Spleen (tissue), 11 donors: ENCODE results near the gene ABHD17B. TPM values are rescaled to one million over a fixed set of nuclear protein-coding genes. Genes with fewer than 3 reads are reported as not detected.

Experiments
- DNase-seq: peaks from one replicate; pipeline ENCODE4 v3.0.0-alpha.2; 2020
- H3K27ac ChIP-seq, 8 donors: fragments of 200-600 bp; sonication (generic) in 7 of 8; 1 replicate in 4 of 8; 2 replicates in 4 of 8; pipeline versions ENCODE4 v1.5.0 to v1.8.0; 2016 to 2021; ENCODE audit warnings: inconsistent platforms in 4 of 8, mild to moderate bottlenecking in 4 of 8, moderate library complexity in 1 of 8
- H3K27me3 ChIP-seq, 7 donors: fragments of 200-600 bp; sonication (generic) in 6 of 7; replicated peaks in 1 of 7; 1 replicate in 4 of 7; 2 replicates in 3 of 7; pipeline versions ENCODE4 v1.5.0 to v1.8.0; 2016 to 2021; ENCODE audit warnings: inconsistent platforms in 3 of 7, mild to moderate bottlenecking in 1 of 7
- H3K36me3 ChIP-seq, 6 donors: fragments of 200-600 bp; sonication (generic) in 5 of 6; 1 replicate in 4 of 6; 2 replicates in 2 of 6; pipeline versions ENCODE4 v1.5.0 to v1.8.0; 2016 to 2021; ENCODE audit warnings: inconsistent platforms in 2 of 6
- H3K4me1 ChIP-seq, 6 donors: fragments of 200-600 bp; sonication (generic) in 5 of 6; 1 replicate in 3 of 6; 2 replicates in 3 of 6; pipeline versions ENCODE4 v1.5.0 to v1.8.0; 2016 to 2021; ENCODE audit warnings: inconsistent platforms in 3 of 6
- H3K4me3 ChIP-seq, 8 donors: fragments of 200-600 bp; sonication (generic) in 7 of 8; 1 replicate in 4 of 8; 2 replicates in 4 of 8; pipeline versions ENCODE4 v1.5.0 to v1.8.0; 2016 to 2021; ENCODE audit warnings: inconsistent platforms in 4 of 8, mild to moderate bottlenecking in 4 of 8, moderate library complexity in 2 of 8
- H3K9me3 ChIP-seq, 8 donors: fragments of 200-600 bp; sonication (generic) in 7 of 8; 1 replicate in 4 of 8; 2 replicates in 4 of 8; pipeline versions ENCODE4 v1.5.0 to v1.8.0; 2016 to 2021; ENCODE audit warnings: inconsistent platforms in 4 of 8
- POLR2A ChIP-seq, 3 donors: fragments of 450-650 bp; IDR thresholded peaks; one replicate each; pipeline ENCODE4 v1.5.1; 2017; ENCODE audit warnings: antibody characterized with exemption in 3 of 3, mild to moderate bottlenecking in 1 of 3
- POLR2AphosphoS5 ChIP-seq, 3 donors: sonication (generic); formaldehyde crosslinking; IDR thresholded peaks; one replicate each; pipeline ENCODE4 v1.5.1; 2017; ENCODE audit warnings: antibody characterized with exemption in 3 of 3
- WGBS, 5 donors: extraction: QIAGEN DNeasy Blood & Tissue Kit in 3 of 5; methylation state at CpG; one replicate each; pipeline versions ENCODE4 v1.1.5 to v1.1.7; 2013 to 2018; 5-methylcytosine and 5-hydroxymethylcytosine counted together
- intact Hi-C: fragments of 100-400 bp; cut with DNase I; formaldehyde crosslinking; loops from one replicate; pipeline ENCODE4 v1.15.0; 2023; ENCODE audit warnings: low total_unique reads
- polyA plus RNA-seq, 3 donors: library from polyadenylated mRNA; stranded (reverse); fragments of 200-250 nt; gene quantifications; one replicate each; pipeline ENCODE4 v1.2.1, GENCODE V29; 2013
- total RNA-seq, 7 donors: library from RNA; depleted of rRNA in 3 of 7; stranded (reverse); fragments of >200 nt in 3 of 7; fragmentation: NEBNext Ultra II Directional in 4 of 7; extraction: Animal tissue kit (Norgen Biotek cat#: 25700) in 4 of 7; gene quantifications; one replicate each; pipeline versions ENCODE4 v1.1.0 to v1.2.1, GENCODE V29; 2016 to 2021
- TF ChIP-seq, protein P1 (sequence below), 11 experiments: fragments of 200-600 bp in 7 of 11; fragments of 450-650 bp in 4 of 11; sonication (generic) in 4 of 11; IDR thresholded peaks in 8 of 11; conservative IDR thresholded peaks in 3 of 11; 1 replicate in 7 of 11; 2 replicates in 4 of 11; pipeline versions ENCODE4 v1.4.0 to v1.8.0; 2016 to 2021; ENCODE audit warnings: antibody characterized with exemption in 11 of 11, inconsistent platforms in 4 of 11, mild to moderate bottlenecking in 1 of 11
- donor health status: healthy with polysubstance abuse.
- donor health status: DM: no; HTN: no; CAD: no; lungs with moderate emphysema.
- donor health status: DM: no; HTN: no; CAD: no.
- donor health status: Bipolar disorder and iron deficiency.
- donor health status: healthy.
- donor health status: DM: no; HTN: no; CAD: no.
- donor health status: DM: yes; HTN: yes; CAD: no.

Gene ABHD17B
- total and polyA plus RNA-seq, 10 donors: 3.6 to 26.6 (median 15.6) TPM

DNA sequence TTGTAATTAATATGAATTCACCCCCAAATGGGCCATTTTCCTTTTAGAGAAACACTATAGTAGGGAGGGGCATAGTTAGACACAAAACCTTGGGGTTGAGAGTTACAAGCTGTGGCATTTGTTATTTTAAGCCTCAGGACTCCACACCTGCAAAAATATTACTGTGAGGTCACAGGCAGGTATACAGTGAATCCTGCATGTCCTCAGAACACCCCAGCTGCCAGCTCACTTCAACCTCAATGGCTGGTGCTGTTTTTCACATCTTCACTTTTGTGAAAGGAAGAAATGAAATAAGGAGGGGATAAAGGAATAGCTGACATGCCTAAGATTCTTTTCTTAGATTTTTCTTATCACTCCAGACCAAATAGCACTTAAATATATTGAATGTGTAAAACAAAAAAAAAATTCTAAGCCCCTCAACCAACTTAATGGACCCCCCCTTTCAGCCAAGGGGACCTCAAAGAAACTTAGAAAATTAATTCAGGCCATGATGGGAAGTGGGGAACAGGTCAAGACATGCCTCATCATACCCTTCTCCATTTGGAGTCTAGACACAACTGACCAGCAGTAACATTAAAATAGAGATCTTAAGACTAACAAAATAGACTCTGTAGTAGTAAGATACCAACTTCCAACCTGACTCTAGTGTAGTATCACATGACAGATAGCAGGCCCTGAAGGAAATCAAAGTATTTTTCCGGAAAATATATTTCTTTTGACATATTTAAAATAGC is 9.6 kb upstream of the ABHD17B start:
- H3K9me3 ChIP-seq: no peaks in the 10 kb centered on the region
- H3K27ac ChIP-seq: no peak overlapping the region
- peaks cover 0 to 8% (median 0%) of the 10 kb centered on the region in 6 donors for H3K4me1 ChIP-seq
- WGBS, 5 donors: 79 to 88% (median 84%) methylated on average over 1 of the region's 1 CpG
- peaks cover 0 to 38% (median 0%) of the 10 kb centered on the region in 6 donors for H3K36me3 ChIP-seq
- no peak overlapping the region for H3K4me3 ChIP-seq
- intact Hi-C loops: no loop called here
- no peak for DNase-seq
- TF ChIP-seq POLR2AphosphoS5 (IDR thresholded peaks at IDR 0.05): no peak
- TF ChIP-seq POLR2A (IDR thresholded peaks at IDR 0.05): no peak
- TF ChIP-seq, protein P1, sequence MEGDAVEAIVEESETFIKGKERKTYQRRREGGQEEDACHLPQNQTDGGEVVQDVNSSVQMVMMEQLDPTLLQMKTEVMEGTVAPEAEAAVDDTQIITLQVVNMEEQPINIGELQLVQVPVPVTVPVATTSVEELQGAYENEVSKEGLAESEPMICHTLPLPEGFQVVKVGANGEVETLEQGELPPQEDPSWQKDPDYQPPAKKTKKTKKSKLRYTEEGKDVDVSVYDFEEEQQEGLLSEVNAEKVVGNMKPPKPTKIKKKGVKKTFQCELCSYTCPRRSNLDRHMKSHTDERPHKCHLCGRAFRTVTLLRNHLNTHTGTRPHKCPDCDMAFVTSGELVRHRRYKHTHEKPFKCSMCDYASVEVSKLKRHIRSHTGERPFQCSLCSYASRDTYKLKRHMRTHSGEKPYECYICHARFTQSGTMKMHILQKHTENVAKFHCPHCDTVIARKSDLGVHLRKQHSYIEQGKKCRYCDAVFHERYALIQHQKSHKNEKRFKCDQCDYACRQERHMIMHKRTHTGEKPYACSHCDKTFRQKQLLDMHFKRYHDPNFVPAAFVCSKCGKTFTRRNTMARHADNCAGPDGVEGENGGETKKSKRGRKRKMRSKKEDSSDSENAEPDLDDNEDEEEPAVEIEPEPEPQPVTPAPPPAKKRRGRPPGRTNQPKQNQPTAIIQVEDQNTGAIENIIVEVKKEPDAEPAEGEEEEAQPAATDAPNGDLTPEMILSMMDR (IDR thresholded peaks at IDR 0.05 in 8 of 11, conservative IDR thresholded peaks at IDR 0.05 in 3 of 11): no peak
- H3K27me3 ChIP-seq: no peaks in the 10 kb centered on the region

DNA sequence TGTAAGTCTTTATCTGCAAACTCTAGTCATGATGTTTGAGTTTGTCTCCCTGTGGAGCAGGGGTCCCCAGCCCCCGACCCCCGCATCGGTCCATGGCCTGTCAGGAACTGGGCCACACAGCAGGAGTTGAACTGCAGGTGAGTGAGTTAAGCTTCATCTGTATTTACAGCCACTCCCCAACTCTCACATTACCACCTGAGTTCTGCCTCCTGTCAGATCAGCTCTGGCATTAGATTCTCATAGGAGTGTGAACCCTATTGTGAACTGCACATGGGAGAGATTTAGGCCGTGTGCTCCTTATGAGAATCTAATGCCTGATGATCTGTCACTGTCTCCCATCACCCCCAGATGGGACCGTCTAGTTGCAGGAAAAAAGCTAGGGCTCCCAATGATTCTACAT is 7.4 kb upstream of the ABHD17B start:
- H3K9me3 ChIP-seq: no peaks in the 10 kb centered on the region
- peaks cover 0 to 29% (median 3%) of the 10 kb centered on the region in 6 donors for H3K4me1 ChIP-seq
- no peak for DNase-seq
- TF ChIP-seq POLR2A (IDR thresholded peaks at IDR 0.05): no peak
- TF ChIP-seq POLR2AphosphoS5 (IDR thresholded peaks at IDR 0.05): no peak
- TF ChIP-seq, protein P1 (IDR thresholded peaks at IDR 0.05 in 8 of 11, conservative IDR thresholded peaks at IDR 0.05 in 3 of 11): no peak
- H3K36me3 ChIP-seq: peaks cover 0 to 37% (median 0%) of the 10 kb centered on the region in 6 donors
- intact Hi-C loops: loop anchor here (10.0 kb wide), 1 partner anchor 456 kb away; no protein-coding TSS in a partner anchor
- no peaks in the 10 kb centered on the region for H3K27me3 ChIP-seq
- no peak overlapping the region for H3K4me3 ChIP-seq
- no peak overlapping the region for H3K27ac ChIP-seq
- 92 to 96% (median 96%) methylated on average over 5 of the region's 5 CpGs for WGBS, 5 donors

DNA sequence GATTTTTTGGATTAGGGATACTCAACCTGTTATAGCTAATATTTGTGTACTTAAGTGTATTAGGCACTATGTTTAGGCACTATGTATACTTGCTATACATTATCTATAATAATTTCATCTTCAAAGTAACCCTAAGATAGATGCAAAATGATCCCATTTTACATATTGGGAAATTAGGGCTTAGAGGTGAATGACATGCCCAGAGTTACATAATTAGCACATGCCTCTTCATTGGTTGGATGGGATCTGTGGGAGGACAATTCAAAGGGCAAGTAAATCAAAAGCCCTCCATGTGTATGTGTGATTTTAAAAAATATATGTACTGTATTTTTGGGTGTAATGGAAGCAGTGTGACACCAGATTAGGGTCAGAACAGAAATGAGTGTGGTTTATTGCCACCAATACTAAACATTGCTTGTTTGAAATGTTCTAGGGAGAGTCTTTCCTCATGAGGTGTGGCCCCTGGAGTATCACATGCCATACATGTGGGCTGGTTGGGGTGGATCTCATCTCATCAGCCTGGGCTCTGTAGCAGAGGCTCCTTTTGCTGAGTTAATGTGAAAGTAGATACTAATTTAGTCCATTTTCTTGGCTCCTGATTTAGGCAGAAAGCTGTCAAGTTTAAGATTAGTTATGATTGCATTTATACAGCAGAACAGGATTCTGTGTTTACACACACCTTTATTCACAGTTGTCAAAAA is 6.0 kb upstream of the ABHD17B start:
- Histone ChIP-seq H3K4me3 (no peak overlapping the region), H3K27me3 (no peaks in the 10 kb centered on the region), H3K9me3 (no peaks in the 10 kb centered on the region), H3K36me3 (peaks cover 0 to 23% (median 0%) of the 10 kb centered on the region in 6 donors), H3K27ac (no peak overlapping the region), H3K4me1 (peaks cover 9 to 43% (median 17%) of the 10 kb centered on the region in 6 donors)
- TF ChIP-seq POLR2A (IDR thresholded peaks at IDR 0.05) (no peak), POLR2AphosphoS5 (IDR thresholded peaks at IDR 0.05) (no peak)
- TF ChIP-seq, protein P1 (IDR thresholded peaks at IDR 0.05 in 8 of 11, conservative IDR thresholded peaks at IDR 0.05 in 3 of 11): no peak
- intact Hi-C loops: loop anchor here (10.0 kb wide), 1 partner anchor 458 kb away; no protein-coding TSS in a partner anchor
- no peak for DNase-seq

DNA sequence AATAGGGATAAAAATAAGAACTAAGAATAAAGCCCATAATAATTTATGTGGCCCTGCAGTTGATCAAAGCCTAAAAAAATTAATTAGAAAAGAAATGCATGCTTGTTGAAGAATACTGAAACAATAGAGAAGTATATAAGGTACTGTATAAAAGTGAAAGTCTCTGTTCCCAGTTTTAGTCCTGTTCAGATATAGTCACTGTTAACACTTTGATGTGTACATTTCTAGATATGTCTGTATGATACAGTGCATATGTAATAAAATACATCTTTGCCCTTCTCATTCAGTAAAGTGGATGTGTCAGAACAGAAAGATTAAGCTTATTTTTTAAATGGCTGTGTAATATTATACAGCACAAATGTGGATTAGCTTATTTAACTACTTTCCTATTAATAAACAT is 4.5 kb upstream of the ABHD17B start:
- no peak for DNase-seq
- TF ChIP-seq, protein P1 (IDR thresholded peaks at IDR 0.05 in 8 of 11, conservative IDR thresholded peaks at IDR 0.05 in 3 of 11): no peak
- no peak for TF ChIP-seq POLR2A (IDR thresholded peaks at IDR 0.05)
- TF ChIP-seq POLR2AphosphoS5 (IDR thresholded peaks at IDR 0.05): no peak
- peaks cover 0 to 20% (median 0%) of the 10 kb centered on the region in 6 donors for H3K36me3 ChIP-seq

More for the DNA sequence above, 4.5 kb upstream of the ABHD17B start:
- Histone ChIP-seq H3K4me1 (peaks cover 9 to 47% (median 20%) of the 10 kb centered on the region in 6 donors), H3K9me3 (no peaks in the 10 kb centered on the region), H3K27me3 (no peaks in the 10 kb centered on the region), H3K27ac (no peak overlapping the region), H3K4me3 (no peak overlapping the region)
- intact Hi-C loops: loop anchor here (10.0 kb wide), 1 partner anchor 459 kb away; no protein-coding TSS in a partner anchor
